Colonic mucosa (tissue), 4 donors: Measurements from ENCODE around the gene RHEX. TPM values are rescaled to one million over a fixed set of nuclear protein-coding genes. Genes with fewer than 3 reads are reported as not detected.

Experiments
- DNase-seq: peaks from one replicate; pipeline ENCODE4 v3.0.0-alpha.2; 2020
- H3K27ac ChIP-seq: fragments of 200-600 bp; one replicate; pipeline ENCODE4 v1.8.0; 2021
- H3K27me3 ChIP-seq: fragments of 200-600 bp; one replicate; pipeline ENCODE4 v1.8.0; 2021
- H3K36me3 ChIP-seq: fragments of 200-600 bp; one replicate; pipeline ENCODE4 v1.8.0; 2021
- H3K4me1 ChIP-seq: fragments of 200-600 bp; one replicate; pipeline ENCODE4 v1.8.0; 2021; ENCODE audit warnings: mild to moderate bottlenecking
- H3K4me3 ChIP-seq: fragments of 200-600 bp; one replicate; pipeline ENCODE4 v1.8.0; 2021
- H3K9ac ChIP-seq, 2 donors: one replicate each; pipeline ENCODE4 v1.7.0; 2013; ENCODE audit warnings: control low read depth in 2 of 2, low read depth in 2 of 2, low read length in 2 of 2
- H3K9me3 ChIP-seq: fragments of 200-600 bp; one replicate; pipeline ENCODE4 v1.8.0; 2021
- intact Hi-C: fragments of 100-400 bp; cut with DNase I; formaldehyde crosslinking; loops from one replicate; pipeline ENCODE4 v1.14.1; 2022
- total RNA-seq, 2 donors: library from RNA; stranded (reverse); fragmentation: NEBNext Ultra II Directional in 1 of 2; extraction: Animal tissue kit (Norgen Biotek cat#: 25700) in 1 of 2; gene quantifications; one replicate each; pipeline ENCODE4 v1.2.1, GENCODE V29; 2021
- TF ChIP-seq, protein P1 (sequence below): fragments of 200-600 bp; IDR thresholded peaks from one replicate; pipeline ENCODE4 v1.8.0; 2022; ENCODE audit warnings: antibody characterized with exemption, mild to moderate bottlenecking
- donor health status: healthy.
- donor health status: DM: no; HTN: no; CAD: no.
- donor health status: DM: no; HTN: no; CAD: no.

The RHEX gene
- total RNA-seq, 2 donors from 2014 or later, result 1.1 to 1.4 TPM

DNA sequence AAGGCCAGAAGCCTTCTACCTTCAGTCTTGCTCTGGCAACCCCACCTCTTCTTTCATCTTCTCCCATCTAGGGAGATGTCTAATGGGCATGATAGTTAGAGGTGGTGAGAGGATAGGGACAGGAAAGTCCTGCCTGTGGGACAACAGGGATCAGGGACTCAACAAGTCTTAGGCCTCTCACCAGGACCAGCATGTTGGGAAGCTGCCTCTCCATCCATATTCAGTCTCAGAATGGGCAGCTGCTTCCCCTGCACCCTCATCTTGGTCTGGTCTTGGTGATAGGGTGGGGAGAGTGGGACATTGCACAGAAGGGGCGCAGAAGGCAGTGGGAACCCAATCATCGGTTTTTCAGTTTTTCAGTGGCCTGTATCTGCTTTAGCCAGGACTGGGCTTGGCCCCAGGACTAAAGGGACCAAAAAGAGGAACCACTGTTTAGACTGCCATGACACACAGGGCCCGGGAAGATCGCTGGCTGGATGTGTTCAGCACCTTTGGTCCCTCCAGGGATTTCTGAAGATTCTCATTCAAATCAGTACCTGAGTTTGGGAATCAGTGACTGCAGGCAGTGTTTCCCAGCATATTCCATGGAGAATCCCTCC lies 12.7 kb downstream of the RHEX start:
- Histone ChIP-seq H3K9ac (no peak overlapping the region), H3K27ac (no peak overlapping the region), H3K4me3 (no peak overlapping the region), H3K27me3 (no peaks in the 10 kb centered on the region), H3K36me3 (no peaks in the 10 kb centered on the region), H3K9me3 (no peaks in the 10 kb centered on the region), H3K4me1 (no peaks in the 10 kb centered on the region)
- intact Hi-C loops, result no loop called here
- TF ChIP-seq, protein P1, sequence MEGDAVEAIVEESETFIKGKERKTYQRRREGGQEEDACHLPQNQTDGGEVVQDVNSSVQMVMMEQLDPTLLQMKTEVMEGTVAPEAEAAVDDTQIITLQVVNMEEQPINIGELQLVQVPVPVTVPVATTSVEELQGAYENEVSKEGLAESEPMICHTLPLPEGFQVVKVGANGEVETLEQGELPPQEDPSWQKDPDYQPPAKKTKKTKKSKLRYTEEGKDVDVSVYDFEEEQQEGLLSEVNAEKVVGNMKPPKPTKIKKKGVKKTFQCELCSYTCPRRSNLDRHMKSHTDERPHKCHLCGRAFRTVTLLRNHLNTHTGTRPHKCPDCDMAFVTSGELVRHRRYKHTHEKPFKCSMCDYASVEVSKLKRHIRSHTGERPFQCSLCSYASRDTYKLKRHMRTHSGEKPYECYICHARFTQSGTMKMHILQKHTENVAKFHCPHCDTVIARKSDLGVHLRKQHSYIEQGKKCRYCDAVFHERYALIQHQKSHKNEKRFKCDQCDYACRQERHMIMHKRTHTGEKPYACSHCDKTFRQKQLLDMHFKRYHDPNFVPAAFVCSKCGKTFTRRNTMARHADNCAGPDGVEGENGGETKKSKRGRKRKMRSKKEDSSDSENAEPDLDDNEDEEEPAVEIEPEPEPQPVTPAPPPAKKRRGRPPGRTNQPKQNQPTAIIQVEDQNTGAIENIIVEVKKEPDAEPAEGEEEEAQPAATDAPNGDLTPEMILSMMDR, result no peak
- DNase-seq, result no peak

DNA sequence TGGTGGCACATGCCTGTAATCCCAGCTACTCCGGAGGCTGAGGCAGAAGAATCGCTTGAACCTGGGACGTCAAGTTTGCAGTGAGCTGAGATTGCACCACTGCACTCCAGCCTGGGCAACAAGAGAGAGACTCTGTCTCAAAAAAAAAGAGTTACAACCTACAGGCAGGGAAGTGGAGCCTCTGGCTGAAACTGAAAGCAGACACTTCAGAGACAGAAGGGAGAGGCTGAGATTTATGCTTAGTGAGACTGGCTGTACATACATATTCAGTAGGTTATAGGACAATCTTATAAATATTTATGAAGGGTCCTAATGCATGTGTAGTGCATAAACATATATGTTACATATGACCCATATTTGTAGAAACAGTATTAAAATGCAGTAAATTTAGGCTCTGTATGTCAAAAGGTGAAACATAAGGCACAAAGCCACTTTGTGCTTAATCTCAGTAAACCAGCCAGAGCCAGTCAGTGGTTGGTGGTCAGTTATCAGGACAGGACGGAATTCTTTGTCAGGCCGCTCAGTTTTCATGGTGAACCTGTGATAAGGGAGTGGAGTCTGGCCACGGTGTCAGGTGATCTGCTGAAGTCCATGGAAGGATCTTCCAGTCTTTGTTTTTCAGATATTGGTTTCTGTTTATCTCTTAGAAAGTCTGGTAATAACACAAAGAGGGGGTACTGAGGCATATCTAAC lies 13.7 kb downstream of the RHEX start:
- no peak overlapping the region for H3K4me3 ChIP-seq
- no peak for DNase-seq
- H3K36me3 ChIP-seq, result no peaks in the 10 kb centered on the region
- H3K9ac ChIP-seq, result no peak overlapping the region
- TF ChIP-seq, protein P1, result no peak
- no peaks in the 10 kb centered on the region for H3K4me1 ChIP-seq
- H3K27me3 ChIP-seq, result no peaks in the 10 kb centered on the region
- no peak overlapping the region for H3K27ac ChIP-seq
- intact Hi-C loops, result no loop called here
- H3K9me3 ChIP-seq, result no peaks in the 10 kb centered on the region

DNA sequence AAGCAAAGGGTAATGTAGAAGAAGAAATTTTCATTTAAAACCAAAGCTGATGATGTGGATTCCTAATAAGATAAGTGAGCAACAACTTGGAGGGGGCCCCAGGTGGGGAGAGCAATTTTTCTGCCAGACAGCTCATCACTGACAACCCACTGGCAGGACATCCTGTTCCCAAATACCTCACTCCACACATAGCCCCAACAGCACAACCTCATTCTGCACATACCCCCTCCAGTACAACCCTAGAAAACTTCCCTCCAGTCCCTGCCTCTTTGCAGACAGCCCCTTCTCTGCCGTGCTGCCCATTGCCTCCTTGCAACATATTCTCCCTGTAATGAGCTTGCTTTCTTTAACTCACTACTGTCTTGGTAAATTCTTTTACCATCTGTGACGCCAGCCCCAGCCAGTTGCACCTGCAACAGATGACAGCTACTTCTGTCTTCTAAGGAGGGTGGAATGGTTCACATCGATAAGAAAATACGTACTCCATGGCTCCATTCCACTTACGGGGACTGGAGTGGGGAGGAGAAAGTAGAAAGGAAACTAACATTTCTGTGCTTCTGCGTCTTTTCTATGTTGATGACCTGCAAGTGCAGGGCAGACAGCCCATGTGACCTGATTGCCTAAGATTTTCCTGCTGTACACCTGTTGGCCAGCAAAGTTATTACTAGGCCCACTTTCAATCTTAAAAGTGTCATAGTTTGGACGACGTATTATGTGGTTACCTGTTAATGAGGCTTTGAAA lies 14.7 kb downstream of the RHEX start:
- intact Hi-C loops, result no loop called here
- Histone ChIP-seq H3K9me3 (no peaks in the 10 kb centered on the region), H3K27ac (no peak overlapping the region), H3K9ac (no peak overlapping the region), H3K36me3 (no peaks in the 10 kb centered on the region), H3K27me3 (no peaks in the 10 kb centered on the region), H3K4me3 (no peak overlapping the region), H3K4me1 (no peaks in the 10 kb centered on the region)
- TF ChIP-seq, protein P1, result no peak
- DNase-seq, result no peak

DNA sequence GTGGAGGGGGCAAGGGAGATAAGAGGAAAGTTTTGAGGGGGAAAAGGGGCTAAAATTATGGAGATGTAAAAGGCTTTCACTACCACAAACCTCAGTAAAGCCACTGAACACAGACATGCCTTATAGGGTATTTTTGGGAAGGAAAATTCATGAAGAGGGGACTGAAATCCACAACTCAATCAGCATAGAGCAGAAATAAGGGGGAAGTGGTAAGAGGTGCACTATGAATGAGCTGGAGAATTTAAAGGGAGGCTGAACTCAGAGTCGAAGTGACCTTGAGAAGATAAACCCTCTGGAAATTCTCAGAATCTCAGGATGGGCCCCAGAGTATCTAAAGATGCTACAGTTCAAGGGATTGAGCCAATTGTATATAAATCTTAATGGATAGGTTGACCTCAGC lies 15.3 kb downstream of the RHEX start:
- no peaks in the 10 kb centered on the region for H3K4me1 ChIP-seq
- no peak overlapping the region for H3K9ac ChIP-seq
- no peaks in the 10 kb centered on the region for H3K9me3 ChIP-seq
- no peak overlapping the region for H3K4me3 ChIP-seq
- DNase-seq, result no peak
- intact Hi-C loops, result no loop called here
- H3K27me3 ChIP-seq, result no peaks in the 10 kb centered on the region
- no peaks in the 10 kb centered on the region for H3K36me3 ChIP-seq
- no peak overlapping the region for H3K27ac ChIP-seq
- TF ChIP-seq, protein P1, result no peak

DNA sequence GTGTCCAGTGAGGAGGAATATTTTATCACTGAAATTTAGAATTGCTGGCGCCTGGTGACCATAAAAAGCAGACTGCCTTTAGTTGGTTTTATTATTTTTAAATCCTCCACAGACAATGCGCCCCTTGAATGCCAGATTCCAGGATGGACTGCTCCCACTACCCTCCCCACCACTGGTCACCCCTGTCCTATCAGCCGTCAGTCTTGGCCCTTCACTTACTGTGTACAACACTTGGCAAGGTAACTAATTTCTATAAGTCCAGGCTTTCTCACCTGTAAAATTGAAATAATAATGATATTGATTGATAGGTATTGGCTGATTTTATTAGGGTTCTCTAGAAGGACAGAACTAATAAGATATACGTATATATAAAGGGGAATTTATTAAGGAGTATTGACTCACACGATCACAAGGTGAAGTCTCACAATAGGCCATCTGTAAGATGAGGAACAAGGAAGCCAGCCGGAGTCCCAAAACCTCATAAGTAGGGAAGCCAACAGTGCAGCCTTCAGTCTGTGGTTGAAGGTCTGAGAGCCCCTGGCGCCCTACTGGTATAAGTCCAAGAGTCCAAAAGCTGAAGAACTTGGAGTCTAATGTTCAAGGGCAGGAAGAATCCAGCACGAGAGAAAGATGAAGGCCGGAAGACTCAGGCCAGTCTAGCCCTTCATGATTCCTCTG lies 17.8 kb downstream of the RHEX start:
- intact Hi-C loops, result no loop called here
- Histone ChIP-seq H3K36me3 (no peaks in the 10 kb centered on the region), H3K9me3 (no peaks in the 10 kb centered on the region), H3K27ac (no peak overlapping the region), H3K4me1 (no peaks in the 10 kb centered on the region), H3K4me3 (no peak overlapping the region), H3K9ac (no peak overlapping the region), H3K27me3 (no peaks in the 10 kb centered on the region)
- TF ChIP-seq, protein P1, result no peak
- DNase-seq, result no peak
